22Rv1 (cell line): Measurements from ENCODE around the gene KRTAP22-1.

ENCODE experiments used
- CTCF ChIP-seq: fragments of 450-650 bp; IDR thresholded peaks from 2 replicates; pipeline ENCODE4 v1.5.1; 2017; ENCODE audit warnings: mild to moderate bottlenecking
- ZFX ChIP-seq: fragments of 450-650 bp; IDR thresholded peaks from 2 replicates; pipeline ENCODE4 v1.6.1; 2017; ENCODE audit warnings: antibody characterized with exemption, borderline replicate concordance

GRCh38 chr21:30577766-30578165 is 23.1 kb upstream of the KRTAP22-1 start:
- TF ChIP-seq CTCF (no peak), ZFX (no peak)
